ENCODE measurements around the gene ACAD8. TPM values are rescaled to one million over a fixed set of nuclear protein-coding genes. Genes with fewer than 3 reads are reported as not detected.

Gene ACAD8
- total and polyA plus RNA-seq, 2 of the 8 experiments (the other 6 are each of a cell fraction or from before 2014, with no cell fraction given): 45.8 to 52.7 TPM

DNA sequence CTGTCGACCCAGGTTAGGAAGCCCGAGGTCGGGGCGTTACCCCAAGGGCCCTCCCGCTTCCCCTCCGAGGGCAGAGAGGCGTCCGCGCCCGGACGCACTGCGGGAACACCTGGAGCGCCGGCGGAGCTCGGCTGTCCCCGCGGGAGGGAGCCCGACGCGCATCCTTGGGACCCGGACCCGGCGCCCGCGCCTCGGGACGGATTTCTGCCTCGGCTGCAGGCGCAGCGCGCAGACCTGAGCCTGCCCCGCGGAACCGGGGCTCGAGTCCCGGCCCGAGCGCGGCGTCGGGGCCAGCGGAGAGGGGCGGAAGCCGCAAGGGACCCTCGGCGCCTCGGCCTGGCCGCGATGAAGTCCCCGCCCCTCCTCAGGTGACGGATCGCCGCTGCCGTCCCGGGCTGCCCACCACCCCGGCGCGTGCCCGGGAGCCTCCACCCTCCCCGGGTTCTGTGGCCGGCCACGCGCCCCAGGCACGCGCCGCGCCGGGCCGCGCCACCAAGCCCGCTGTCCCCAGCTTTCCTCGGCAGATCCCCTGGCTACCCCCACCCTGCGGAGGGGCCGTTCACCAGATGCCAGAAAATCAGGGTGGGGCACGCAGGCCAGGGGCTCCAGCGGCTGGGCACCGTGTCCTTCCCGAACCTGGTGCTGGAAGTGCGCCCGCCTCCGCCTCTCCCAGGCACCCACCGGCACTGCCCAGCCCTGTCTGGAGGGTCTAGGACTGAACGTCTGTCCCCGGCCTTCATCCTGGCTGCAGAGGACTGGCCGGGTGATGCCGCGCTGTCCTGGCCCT is 23.2 kb downstream of the ACAD8 start (continued):
- no peak for TF ChIP-seq RFX5 (IDR thresholded peaks at IDR 0.05; ENCODE audit: borderline replicate concordance, low read depth, low read length)
- peak; percentile 45 to 51; a peak in 2 of 4 replicates for TF ChIP-seq SIN3A (conservative IDR thresholded peaks at IDR 0.05 in 1 of 2, IDR thresholded peaks at IDR 0.05 in 1 of 2; ENCODE audit: low read depth in 1 of 2, low read length in 2 of 2)
- no peak for TF ChIP-seq GTF2F1 (IDR thresholded peaks at IDR 0.05; ENCODE audit: borderline replicate concordance, low read depth, low read length)
- TF ChIP-seq, protein P1, sequence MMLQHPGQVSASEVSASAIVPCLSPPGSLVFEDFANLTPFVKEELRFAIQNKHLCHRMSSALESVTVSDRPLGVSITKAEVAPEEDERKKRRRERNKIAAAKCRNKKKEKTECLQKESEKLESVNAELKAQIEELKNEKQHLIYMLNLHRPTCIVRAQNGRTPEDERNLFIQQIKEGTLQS (IDR thresholded peaks at IDR 0.05; ENCODE audit: insufficient read depth, low read depth, low read length): no peak
- TF ChIP-seq KDM4A (IDR thresholded peaks at IDR 0.05; ENCODE audit: low read depth, low read length, severe bottlenecking): peak; percentile 61
- 0 out of 2 replicates have a peak, but pooled peaks have one; percentile 4 for TF ChIP-seq YY1 (IDR thresholded peaks at IDR 0.05; ENCODE audit: low read depth, low read length)
- no peak for TF ChIP-seq JUND (IDR thresholded peaks at IDR 0.05; ENCODE audit: low read length)
- TF ChIP-seq CREB1 (IDR thresholded peaks at IDR 0.05): no peak
- no peak for TF ChIP-seq RAD21 (IDR thresholded peaks at IDR 0.05 in 1 of 2, conservative IDR thresholded peaks at IDR 0.05 in 1 of 2; ENCODE audit: low read depth in 2 of 2, low read length in 2 of 2)
- TF ChIP-seq EP300 (IDR thresholded peaks at IDR 0.05; ENCODE audit: borderline replicate concordance in 1 of 2, low read depth in 2 of 2, low read length in 2 of 2): no peak
- no peak for TF ChIP-seq CBX5 (IDR thresholded peaks at IDR 0.05; ENCODE audit: low read depth, low read length)
- TF ChIP-seq TCF12 (IDR thresholded peaks at IDR 0.05; ENCODE audit: low read depth, low read length): no peak
- peak; percentile 22 for TF ChIP-seq ASH2L (IDR thresholded peaks at IDR 0.05; ENCODE audit: low read length)
- TF ChIP-seq EGR1 (IDR thresholded peaks at IDR 0.05; ENCODE audit: borderline replicate concordance, low read depth, low read length): no peak
- TF ChIP-seq SP1 (IDR thresholded peaks at IDR 0.05; ENCODE audit: low read depth, low read length): no peak
- no peak for TF ChIP-seq KDM5A (IDR thresholded peaks at IDR 0.05; ENCODE audit: low read length)
- TF ChIP-seq TAF1 (IDR thresholded peaks at IDR 0.05; ENCODE audit: low read depth, low read length): 0 out of 2 replicates have a peak, but pooled peaks have one; percentile 6
- no peak for TF ChIP-seq PHF8 (conservative IDR thresholded peaks at IDR 0.05; ENCODE audit: low read depth, low read length)

All from H1 (cell line).